GM23338 (cell line): Measurements from ENCODE around the gene PRUNE2. TPM values are rescaled to one million over a fixed set of nuclear protein-coding genes. Genes with fewer than 3 reads are reported as not detected.

Experiments used
- ATAC-seq: fragments of 200-7000 bp; cut with Tn5 transposase; 3 replicates; pipeline ENCODE4 v1.9.1; 2020
- DNase-seq: peaks from one replicate; pipeline ENCODE4 v3.0.0-alpha.2; 2015; ENCODE audit warnings: low spot score
- H2AFZ ChIP-seq: fragments of 200-600 bp; sonication (generic); 2 replicates; pipeline ENCODE4 v1.8.0; 2016; ENCODE audit warnings: antibody characterized with exemption, mild to moderate bottlenecking, moderate library complexity
- H3F3A ChIP-seq: fragments of 200-600 bp; sonication (generic); replicated peaks from 2 replicates; pipeline ENCODE4 v1.8.0; 2017; ENCODE audit warnings: antibody characterized with exemption, mixed run types, low read depth
- H3K27ac ChIP-seq: fragments of 200-600 bp; sonication (generic); 2 replicates; pipeline ENCODE4 v1.6.1; 2016; ENCODE audit warnings: low read depth
- H3K27me3 ChIP-seq: fragments of 200-600 bp; sonication (generic); 2 replicates; pipeline ENCODE4 v1.8.0; 2016; ENCODE audit warnings: mild to moderate bottlenecking, mixed run types, moderate library complexity; ENCODE audit not compliant: insufficient read depth
- H3K36me3 ChIP-seq: fragments of 200-600 bp; sonication (generic); 2 replicates; pipeline ENCODE4 v1.8.0; 2016; ENCODE audit warnings: mild to moderate bottlenecking; ENCODE audit not compliant: insufficient read depth
- H3K4me1 ChIP-seq: fragments of 200-600 bp; sonication (generic); 2 replicates; pipeline ENCODE4 v1.8.0; 2016; ENCODE audit warnings: mild to moderate bottlenecking, moderate library complexity; ENCODE audit not compliant: insufficient read depth
- H3K4me2 ChIP-seq: fragments of 200-600 bp; sonication (generic); 2 replicates; pipeline ENCODE4 v1.7.1; 2017; ENCODE audit warnings: mixed run types
- H3K4me3 ChIP-seq: fragments of 200-600 bp; sonication (generic); 2 replicates; pipeline ENCODE4 v1.6.1; 2016; ENCODE audit warnings: mixed run types
- H3K79me2 ChIP-seq: fragments of 200-600 bp; sonication (generic); replicated peaks from 2 replicates; pipeline ENCODE4 v1.8.0; 2017; ENCODE audit warnings: mild to moderate bottlenecking; ENCODE audit not compliant: insufficient read depth
- H3K9me2 ChIP-seq: fragments of 200-600 bp; sonication (generic); 2 replicates; pipeline ENCODE4 v1.8.0; 2017; ENCODE audit not compliant: insufficient read depth
- H4K20me1 ChIP-seq: fragments of 200-600 bp; sonication (generic); replicated peaks from 2 replicates; pipeline ENCODE4 v1.8.0; 2017; ENCODE audit warnings: mild to moderate bottlenecking; ENCODE audit not compliant: insufficient read depth
- H3K27ac Mint-ChIP-seq: 2 replicates; pipeline ENCODE4 v1.8.0; 2020; ENCODE audit warnings: inconsistent platforms, mild to moderate bottlenecking, moderate library complexity, mixed read lengths
- H3K27me3 Mint-ChIP-seq: 3 replicates; pipeline ENCODE4 v1.8.0; 2022; ENCODE audit warnings: low read depth, mild to moderate bottlenecking, moderate library complexity, mixed read lengths, inconsistent platforms; ENCODE audit not compliant: insufficient read depth, poor library complexity
- H3K36me3 Mint-ChIP-seq: 3 replicates; pipeline ENCODE4 v1.8.0; 2021; ENCODE audit warnings: low read depth, mild to moderate bottlenecking, inconsistent platforms, moderate library complexity, mixed read lengths
- H3K4me1 Mint-ChIP-seq: 3 replicates; pipeline ENCODE4 v1.8.0; 2020; ENCODE audit warnings: mild to moderate bottlenecking, inconsistent platforms, mixed read lengths
- H3K4me3 Mint-ChIP-seq: 3 replicates; pipeline ENCODE4 v1.8.0; 2021; ENCODE audit warnings: moderate library complexity, mild to moderate bottlenecking, inconsistent platforms, mixed read lengths
- H3K9me3 Mint-ChIP-seq: 3 replicates; pipeline ENCODE4 v1.8.0; 2020; ENCODE audit warnings: moderate library complexity, mild to moderate bottlenecking, inconsistent platforms, mixed read lengths
- CREB1 ChIP-seq: fragments of 250-450 bp; sonication (Bioruptor Pico); IDR thresholded peaks from 2 replicates; pipeline ENCODE4 v1.5.0; 2020; ENCODE audit warnings: low read depth, mild to moderate bottlenecking, moderate library complexity
- CTCF ChIP-seq, 2 experiments: fragments of 200-600 bp in 1 of 2; sonication (generic) in 1 of 2; conservative IDR thresholded peaks; 2 replicates each; pipeline versions ENCODE4 v1.5.1 to v1.6.1; 2016 to 2017; ENCODE audit warnings: antibody characterized with exemption in 2 of 2, low read depth in 2 of 2, mild to moderate bottlenecking in 2 of 2, moderate library complexity in 1 of 2
- ETS1 ChIP-seq: IDR thresholded peaks from 2 replicates; pipeline ENCODE4 v1.6.1; 2016; ENCODE audit warnings: antibody characterized with exemption
- EZH2 ChIP-seq: fragments of 200-600 bp; sonication (generic); IDR thresholded peaks from one replicate; pipeline ENCODE4 v1.8.0; 2017; ENCODE audit warnings: antibody characterized with exemption, mild to moderate bottlenecking, low read depth; ENCODE audit not compliant: unreplicated experiment
- EZH2phosphoT487 ChIP-seq: fragments of 200-600 bp; sonication (generic); IDR thresholded peaks from one replicate; pipeline ENCODE4 v1.8.1; 2018; ENCODE audit warnings: antibody characterized with exemption; ENCODE audit not compliant: unreplicated experiment
- JUNB ChIP-seq: IDR thresholded peaks from one replicate; pipeline ENCODE4 v1.6.1; 2016; ENCODE audit warnings: antibody characterized with exemption; ENCODE audit not compliant: unreplicated experiment
- NANOG ChIP-seq: IDR thresholded peaks from 2 replicates; pipeline ENCODE4 v1.6.1; 2016; ENCODE audit warnings: antibody characterized with exemption, borderline replicate concordance
- POLR2AphosphoS5 ChIP-seq: IDR thresholded peaks from 2 replicates; pipeline ENCODE4 v1.6.1; 2016; ENCODE audit warnings: antibody characterized with exemption, low read depth
- REST ChIP-seq: IDR thresholded peaks from one replicate; pipeline ENCODE4 v1.6.1; 2018; ENCODE audit warnings: antibody characterized with exemption; ENCODE audit not compliant: unreplicated experiment
- STAT1 ChIP-seq: IDR thresholded peaks from one replicate; pipeline ENCODE4 v1.6.1; 2016; ENCODE audit warnings: antibody characterized with exemption; ENCODE audit not compliant: unreplicated experiment
- ZNF114 ChIP-seq: fragments of 250-450 bp; sonication (Bioruptor Pico); IDR thresholded peaks from 2 replicates; pipeline ENCODE4 v1.5.0; 2020; ENCODE audit warnings: mild to moderate bottlenecking, moderate library complexity
- ZNF331 ChIP-seq: fragments of 250-450 bp; sonication (Bioruptor Pico); IDR thresholded peaks from 2 replicates; pipeline ENCODE4 v1.5.0; 2020; ENCODE audit warnings: low read depth, mild to moderate bottlenecking, moderate library complexity
- ZNF462 ChIP-seq: fragments of 250-450 bp; sonication (Bioruptor Pico); IDR thresholded peaks from 2 replicates; pipeline ENCODE4 v1.5.0; 2020; ENCODE audit warnings: mild to moderate bottlenecking, moderate library complexity
- polyA plus RNA-seq: library from polyadenylated mRNA; unstranded; fragments of >200 nt; fragmentation: Nextera tagmentation; extraction: Ambion mirVana; gene quantifications from 2 replicates; pipeline ENCODE4 v1.2.1, GENCODE V29; 2016
- total RNA-seq: library from RNA; depleted of rRNA; stranded (reverse); fragments of >200 nt; shearing (Covaris generic); gene quantifications from 2 replicates; pipeline ENCODE4 v1.2.3, GENCODE V29; 2014

Gene PRUNE2
- total and polyA plus RNA-seq, 2 experiments from 2014 or later: 10.6 to 26.5 TPM

- H4K20me1 ChIP-seq: no peaks in the 10 kb centered on the region
- Mint-ChIP-seq H3K36me3 (peaks cover 17% of the 10 kb centered on the region), H3K9me3 (peaks cover 27% of the 10 kb centered on the region), H3K27me3 (peaks cover 14% of the 10 kb centered on the region), H3K27ac (no peak overlapping the region), H3K4me3 (no peak overlapping the region), H3K4me1 (peaks cover 5% of the 10 kb centered on the region)
- H3K27me3 ChIP-seq: no peaks in the 10 kb centered on the region
- H3K4me3 ChIP-seq: no peak overlapping the region
- H3F3A ChIP-seq: no peaks in the 10 kb centered on the region
- DNase-seq (no peak), ATAC-seq (no peak)
- H3K36me3 ChIP-seq: no peaks in the 10 kb centered on the region
- no peak for TF ChIP-seq EZH2
- no peak for TF ChIP-seq CTCF (conservative IDR thresholded peaks at IDR 0.05; ENCODE audit: low read depth in 2 of 2)
- no peak for TF ChIP-seq ETS1
- no peak for TF ChIP-seq ZNF331
- no peak for TF ChIP-seq JUNB
- TF ChIP-seq POLR2AphosphoS5: no peak
- no peak for TF ChIP-seq REST
- TF ChIP-seq CREB1 (CRISPR knock-in tag): no peak
- TF ChIP-seq NANOG: no peak
- TF ChIP-seq STAT1: no peak
- TF ChIP-seq EZH2phosphoT487: no peak
- no peak for TF ChIP-seq ZNF462
- TF ChIP-seq ZNF114 (CRISPR knock-in tag): no peak
- H3K79me2 ChIP-seq: no peaks in the 10 kb centered on the region
- no peak overlapping the region for H2AFZ ChIP-seq
- no peak overlapping the region for H3K27ac ChIP-seq
- no peaks in the 10 kb centered on the region for H3K4me1 ChIP-seq
- H3K4me2 ChIP-seq: no peak overlapping the region
- H3K9me2 ChIP-seq: no peaks in the 10 kb centered on the region
These were observed 238.4 kb downstream of the PRUNE2 start for GRCh38 chr9:76667521-76667957.
